Endothelial cell of umbilical vein (primary cell): ENCODE results near the gene MLYCD. TPM values are rescaled to one million over a fixed set of nuclear protein-coding genes. Genes with fewer than 3 reads are reported as not detected.

Source experiments
- BruUV-seq: library from RNA; stranded (reverse); fragments of 400-500 nt; replicated peaks from 2 replicates; lab custom pipeline; 2021; lab: Mats Ljungman, UMichigan
- CTCF ChIA-PET: fragments of 300-600, 350-600 bp; sonication (Branson Sonifier 250); formaldehyde crosslinking; loops from one replicate; lab custom pipeline; 2021; ENCODE audit warnings: antibody characterized with exemption, inconsistent platforms; lab: Charles Lee
- POLR2A ChIA-PET: fragments of 300-600, 350-600 bp; sonication (Branson Sonifier 250); formaldehyde crosslinking; loops from one replicate; lab custom pipeline; 2021; ENCODE audit warnings: antibody characterized with exemption, inconsistent platforms; lab: Charles Lee
- DNase-seq: peaks from one replicate; pipeline ENCODE4 v3.0.0-alpha.2; 2011; ENCODE audit warnings: low read depth, low spot score
- FAIRE-seq: peaks from 2 replicates; lab custom pipeline; 2011; peaks lifted over from hg19 to GRCh38; lab: Jason Lieb, UNC
- H2AFZ ChIP-seq: 2 replicates; pipeline ENCODE4 v1.6.0; 2012; ENCODE audit warnings: low read depth, low read length, control low read depth, inconsistent platforms
- H3K27ac ChIP-seq: 2 replicates; pipeline ENCODE4 v1.5.1; 2011; ENCODE audit warnings: low read depth, mild to moderate bottlenecking, control low read depth, low read length, moderate library complexity; ENCODE audit not compliant: insufficient read depth
- H3K27me3 ChIP-seq, 2 experiments: 2 replicates each; pipeline versions ENCODE4 v1.6.0 to v1.6.1; 2011; ENCODE audit warnings: low read length in 2 of 2, mixed read lengths in 1 of 2; ENCODE audit not compliant: control insufficient read depth in 2 of 2, insufficient read depth in 2 of 2
- H3K36me3 ChIP-seq, 2 experiments: 2 replicates in 1 of 2; 3 replicates in 1 of 2; pipeline ENCODE4 v1.5.1; 2011; ENCODE audit warnings: low read length in 2 of 2, mild to moderate bottlenecking in 1 of 2, moderate library complexity in 1 of 2; ENCODE audit not compliant: control insufficient read depth in 2 of 2, insufficient read depth in 2 of 2; ENCODE audit errors: extremely low read depth in 1 of 2
- H3K4me1 ChIP-seq: 3 replicates; pipeline ENCODE4 v1.5.1; 2011; ENCODE audit warnings: mild to moderate bottlenecking, low read length; ENCODE audit not compliant: control insufficient read depth, insufficient read depth; ENCODE audit errors: extremely low read depth
- H3K4me2 ChIP-seq: 2 replicates; pipeline ENCODE4 v1.6.1; 2011; ENCODE audit warnings: low read length, control low read depth, mixed read lengths; ENCODE audit not compliant: insufficient read depth
- H3K4me3 ChIP-seq, 3 experiments: fragments of 200-600 bp in 1 of 3; sonication (generic), shearing (Covaris generic) in 1 of 3; replicated peaks in 1 of 3; 2 replicates each; pipeline ENCODE4 v1.5.1; 2011 to 2016; ENCODE audit warnings: control low read depth in 3 of 3, low read length in 3 of 3, mild to moderate bottlenecking in 2 of 3, inconsistent platforms in 1 of 3, low read depth in 1 of 3, moderate library complexity in 1 of 3; ENCODE audit not compliant: insufficient read depth in 1 of 3
- H3K79me2 ChIP-seq: 2 replicates; pipeline ENCODE4 v1.6.0; 2012; ENCODE audit warnings: low read length, inconsistent platforms; ENCODE audit not compliant: control insufficient read depth, insufficient read depth
- H3K9ac ChIP-seq: replicated peaks from 2 replicates; pipeline ENCODE3; 2011; ENCODE audit warnings: low read length, control low read depth; ENCODE audit not compliant: insufficient read depth; ENCODE audit errors: extremely low read depth
- H3K9me1 ChIP-seq: replicated peaks from 3 replicates; pipeline ENCODE4 v1.6.0; 2011; ENCODE audit warnings: mild to moderate bottlenecking, low read length; ENCODE audit not compliant: control insufficient read depth, insufficient read depth; ENCODE audit errors: extremely low read depth
- H3K9me3 ChIP-seq: replicated peaks from 2 replicates; pipeline ENCODE4 v1.5.1; 2012; ENCODE audit warnings: low read length, inconsistent platforms; ENCODE audit not compliant: control insufficient read depth, insufficient read depth
- H4K20me1 ChIP-seq: replicated peaks from 2 replicates; pipeline ENCODE3; 2011; ENCODE audit warnings: mild to moderate bottlenecking, low read length; ENCODE audit not compliant: control insufficient read depth, insufficient read depth; ENCODE audit errors: extremely low read depth
- CTCF ChIP-seq, 2 donors: IDR thresholded peaks; 1 replicate in 1 of 2; 2 replicates in 1 of 2; pipeline ENCODE4 v1.5.1; 2011; ENCODE audit warnings: low read length in 2 of 2, mild to moderate bottlenecking in 2 of 2, moderate library complexity in 2 of 2, control low read depth in 1 of 2, inconsistent platforms in 1 of 2, low read depth in 1 of 2; ENCODE audit not compliant: insufficient read depth in 1 of 2; ENCODE audit errors: extremely low read depth in 1 of 2
- EZH2 ChIP-seq: IDR thresholded peaks from 2 replicates; pipeline ENCODE4 v1.6.1; 2012; ENCODE audit warnings: borderline replicate concordance, low read depth, mild to moderate bottlenecking, moderate library complexity, low read length, inconsistent platforms; ENCODE audit not compliant: severe bottlenecking
- GATA2 ChIP-seq: IDR thresholded peaks from 2 replicates; pipeline ENCODE4 v1.7.0; 2011; ENCODE audit warnings: low read depth, mild to moderate bottlenecking, moderate library complexity, mixed read lengths, low read length; ENCODE audit not compliant: insufficient read length, insufficient read depth
- JUN ChIP-seq: IDR thresholded peaks from 2 replicates; pipeline ENCODE4 v1.6.1; 2011; ENCODE audit warnings: borderline replicate concordance, low read depth; ENCODE audit not compliant: insufficient read length, insufficient read depth
- POLR2A ChIP-seq: IDR thresholded peaks from 2 replicates; pipeline ENCODE4 v1.6.1; 2012; ENCODE audit warnings: low read depth, mild to moderate bottlenecking, control low read depth, low read length
- POLR2AphosphoS5 ChIP-seq: IDR thresholded peaks from 2 replicates; pipeline ENCODE4 v1.6.1; 2012; ENCODE audit warnings: low read depth, mild to moderate bottlenecking, control low read depth, low read length, moderate library complexity; ENCODE audit not compliant: insufficient read depth
- dilution Hi-C: fragments of 300-500 bp; cut with MboI; formaldehyde crosslinking; loops from one replicate; pipeline ENCODE4 v1.15.0; 2019; ENCODE audit warnings: low sequenced_read_pairs; ENCODE audit not compliant: extremely low pct_ligation_motif_present
- intact Hi-C: fragments of 100-400 bp; cut with micrococcal nuclease; formaldehyde crosslinking; loops from one replicate; pipeline ENCODE4 v1.10.0; 2022
- polyA plus RNA-seq, 4 experiments: library from polyadenylated mRNA; depleted of rRNA in 3 of 4; stranded (reverse) in 3 of 4; unstranded in 1 of 4; fragments of >200 nt; gene quantifications; 2 replicates each; pipeline versions ENCODE4 v1.2.1 to v1.2.3, GENCODE V29; 2011 to 2012; ENCODE audit warnings: missing spikeins in 1 of 4
- total RNA-seq: library from RNA; stranded (reverse); gene quantifications from 2 replicates; pipeline ENCODE4 v1.2.3, GENCODE V29; 2021

The MLYCD gene
- total and polyA plus RNA-seq, 2 donors (not counting 3 experiments of a cell fraction or from before 2014, with no cell fraction given), result 2.0 to 3.4 TPM

GRCh38 chr16:83972256-83973008 lies 73.5 kb downstream of the MLYCD start:
- no peaks in the 10 kb centered on the region for H3K36me3 ChIP-seq
- dilution Hi-C loops, result no loop called here
- H3K79me2 ChIP-seq, result no peaks in the 10 kb centered on the region
- no peaks in the 10 kb centered on the region for H3K9me1 ChIP-seq
- DNase-seq (no peak), FAIRE-seq (no peak)
- H3K9me3 ChIP-seq, result no peaks in the 10 kb centered on the region
- ChIA-PET POLR2A (no interaction called here), CTCF (interaction anchor here (1.1 kb wide), 1 partner anchor 16 kb away, joined by 4 read pairs; no protein-coding TSS in a partner anchor)
- no peak for TF ChIP-seq EZH2
- TF ChIP-seq CTCF (IDR thresholded peaks at IDR 0.05; ENCODE audit: extremely low read depth in 1 of 2, insufficient read depth in 1 of 2, low read depth in 1 of 2, low read length in 2 of 2), result no peak
- no peak for TF ChIP-seq POLR2AphosphoS5
- TF ChIP-seq JUN, result no peak
- no peak for TF ChIP-seq POLR2A
- TF ChIP-seq GATA2, result no peak
- H3K27me3 ChIP-seq, result peaks cover 5 to 8% of the 10 kb centered on the region in 2 experiments
- no peak overlapping the region for H3K9ac ChIP-seq
- no TSS peak for BruUV-seq
- no peak overlapping the region for H2AFZ ChIP-seq
- H3K27ac ChIP-seq, result no peak overlapping the region
- H3K4me1 ChIP-seq, result no peaks in the 10 kb centered on the region
- H3K4me3 ChIP-seq, result no peak overlapping the region
- no peaks in the 10 kb centered on the region for H4K20me1 ChIP-seq
- H3K4me2 ChIP-seq, result no peak overlapping the region
- intact Hi-C loops, result no loop called here
